GM06990 (cell line): ENCODE data around the gene RNASE9.
"Not testable (repeated sequence)": the region's sequence is repeated elsewhere in the genome, so short reads cannot be mapped to it uniquely, and the experiment has no call there.

ENCODE experiments used
- DNase-seq: peaks from one replicate; pipeline ENCODE4 v3.0.0-alpha.2; 2011; ENCODE audit not compliant: insufficient read length; ENCODE audit errors: extremely low read depth
- H3K27me3 ChIP-seq: replicated peaks from 2 replicates; pipeline ENCODE4 v1.6.0; 2011; ENCODE audit warnings: low read length; ENCODE audit not compliant: control insufficient read depth, insufficient read depth
- H3K36me3 ChIP-seq: 2 replicates; pipeline ENCODE4 v1.5.1; 2011; ENCODE audit warnings: low read length; ENCODE audit not compliant: control insufficient read depth, insufficient read depth
- H3K4me3 ChIP-seq: replicated peaks from 2 replicates; pipeline ENCODE4 v1.5.1; 2011; ENCODE audit warnings: low read depth, mild to moderate bottlenecking, control low read depth, low read length
- CTCF ChIP-seq: IDR thresholded peaks from 2 replicates; pipeline ENCODE4 v1.5.1; 2011; ENCODE audit warnings: low read length, control low read depth, mild to moderate bottlenecking, inconsistent platforms; ENCODE audit not compliant: insufficient read depth, poor library complexity, severe bottlenecking

Gene RNASE9

GRCh38 chr14:20569066-20569465, 8.2 kb upstream of the RNASE9 start:
- Histone ChIP-seq H3K27me3 (no peaks in the 10 kb centered on the region), H3K4me3 (no peak overlapping the region), H3K36me3 (no peaks in the 10 kb centered on the region)
- no peak for DNase-seq
- TF ChIP-seq CTCF: no peak

- H3K27me3 ChIP-seq: no peaks in the 10 kb centered on the region
- H3K36me3 ChIP-seq: no peaks in the 10 kb centered on the region
- DNase-seq: no peak
- H3K4me3 ChIP-seq: no peak overlapping the region
- no peak for TF ChIP-seq CTCF
Observed at GRCh38 chr14:20568393-20568792, 7.5 kb upstream of the RNASE9 start.

- H3K36me3 ChIP-seq, H3K27me3 ChIP-seq, DNase-seq, H3K4me3 ChIP-seq: not testable (repeated sequence)
Observed at GRCh38 chr14:20567199-20567598, 6.4 kb upstream of the RNASE9 start.

DNA sequence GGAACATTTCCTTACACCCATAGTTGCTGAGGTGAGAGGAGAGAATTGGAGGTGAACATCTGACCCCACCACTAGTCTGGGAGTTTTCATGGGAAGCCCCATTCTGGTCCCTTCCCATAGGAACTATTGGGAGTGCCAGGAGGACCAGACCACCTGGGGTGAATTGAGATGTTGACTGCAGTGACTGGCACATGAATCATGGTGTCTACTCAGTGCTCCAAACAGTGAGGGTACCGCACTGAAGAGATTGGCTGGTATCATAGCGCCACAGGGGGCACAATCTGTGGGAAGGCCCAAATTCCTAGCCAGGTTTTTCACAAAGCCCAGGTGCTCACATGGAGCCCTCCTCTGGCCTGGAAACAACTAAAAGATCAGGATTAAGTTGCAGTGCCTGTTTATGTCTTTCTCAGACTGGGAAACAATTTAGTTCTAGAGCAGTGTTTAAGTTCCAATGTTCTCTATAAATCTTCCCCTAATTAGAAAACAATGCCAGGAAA, 3.7 kb upstream of the RNASE9 start:
- no peaks in the 10 kb centered on the region for H3K27me3 ChIP-seq
- no peak overlapping the region for H3K4me3 ChIP-seq
- no peak for TF ChIP-seq CTCF
- no peak for DNase-seq
- no peaks in the 10 kb centered on the region for H3K36me3 ChIP-seq

DNA sequence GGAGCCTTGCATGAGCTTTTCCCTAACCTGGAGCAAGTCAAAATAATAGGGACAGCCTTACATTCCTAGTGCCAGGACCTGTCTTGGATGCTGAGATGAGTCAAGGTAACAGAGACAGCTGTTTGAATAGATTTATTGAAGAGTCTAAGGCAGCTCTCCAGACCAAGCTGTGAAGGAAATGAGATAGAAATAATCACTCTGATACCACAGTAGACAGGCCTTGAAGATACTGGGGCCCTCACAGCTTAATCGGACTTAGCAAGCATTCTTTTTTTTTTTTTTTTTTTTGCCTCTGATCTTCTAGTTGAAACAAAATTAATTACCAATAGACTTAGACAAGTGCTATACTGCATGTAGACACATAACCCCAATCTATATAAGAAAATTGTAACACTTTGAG, 3.1 kb upstream of the RNASE9 start:
- TF ChIP-seq CTCF: no peak
- no peak for DNase-seq
- H3K27me3 ChIP-seq: no peaks in the 10 kb centered on the region
- no peaks in the 10 kb centered on the region for H3K36me3 ChIP-seq
- H3K4me3 ChIP-seq: no peak overlapping the region

GRCh38 chr14:20559461-20559904, 1.4 kb downstream of the RNASE9 start:
- Histone ChIP-seq H3K27me3 (no peaks in the 10 kb centered on the region; the same call in 1 of the 2 replicates), H3K4me3 (no peak overlapping the region), H3K36me3 (no peaks in the 10 kb centered on the region)
- DNase-seq: no peak
- TF ChIP-seq CTCF: no peak
